ENCODE results near the gene IKZF4. TPM values are rescaled to one million over a fixed set of nuclear protein-coding genes. Genes with fewer than 3 reads are reported as not detected.

The IKZF4 gene
- total RNA-seq, 1 experiment from 2014 or later = 7.3 TPM

- Mint-ChIP-seq H3K27me3 (ENCODE audit: unreplicated experiment) (no peaks in the 10 kb centered on the region), H3K4me3 (ENCODE audit: low read depth, unreplicated experiment) (no peak overlapping the region), H3K9me3 (ENCODE audit: low read depth, unreplicated experiment) (no peaks in the 10 kb centered on the region), H3K27ac (ENCODE audit: unreplicated experiment) (no peak overlapping the region), H3K36me3 (ENCODE audit: insufficient read depth, unreplicated experiment) (peaks cover 75% of the 10 kb centered on the region), H3K4me1 (ENCODE audit: low read depth, unreplicated experiment) (peaks cover 18% of the 10 kb centered on the region)
- intact Hi-C loops (cut with micrococcal nuclease; ENCODE audit: unreplicated experiment) = no loop called here
- TF ChIP-seq CTCF (IDR thresholded peaks at IDR 0.05; ENCODE audit: unreplicated experiment) = no peak
- BruUV-seq (replicated peaks) = no TSS peak
- CTCF ChIA-PET = interaction anchor here (0.7 kb wide), 2 partner anchors 39 to 303 kb away, joined by 3 read pairs; no protein-coding TSS in a partner anchor
- DNase-seq = no peak
Measured at GRCh38 chr12:55991110-55991509, 29.7 kb upstream of the IKZF4 start.

GRCh38 chr12:55993230-55993853 lies 27.5 kb upstream of the IKZF4 start:
- Mint-ChIP-seq H3K9me3 (ENCODE audit: low read depth, unreplicated experiment) (no peaks in the 10 kb centered on the region), H3K4me3 (ENCODE audit: low read depth, unreplicated experiment) (no peak overlapping the region), H3K27me3 (ENCODE audit: unreplicated experiment) (no peaks in the 10 kb centered on the region)

DNA sequence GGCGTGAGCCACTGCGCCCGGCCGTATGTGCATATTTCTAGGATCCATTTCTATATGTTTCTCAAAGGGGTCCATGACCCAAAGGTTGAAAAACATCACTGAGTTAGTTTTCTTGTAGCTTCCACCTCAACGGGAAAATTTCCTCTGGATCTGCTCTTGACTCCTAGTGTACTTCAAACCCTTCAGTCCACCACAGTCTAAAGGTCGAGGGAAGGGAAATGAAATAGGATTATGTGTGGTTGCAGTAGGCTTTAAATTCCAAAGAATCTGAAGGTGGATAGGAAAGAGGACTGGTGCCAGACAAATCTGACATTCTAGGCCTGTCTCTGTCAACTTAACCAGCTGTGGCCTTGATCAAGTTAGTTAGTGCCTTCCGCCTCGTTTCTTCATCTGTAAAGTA lies 25.5 kb upstream of the IKZF4 start:
- Mint-ChIP-seq H3K27me3 (ENCODE audit: unreplicated experiment) (no peaks in the 10 kb centered on the region), H3K4me3 (ENCODE audit: low read depth, unreplicated experiment) (no peak overlapping the region), H3K9me3 (ENCODE audit: low read depth, unreplicated experiment) (no peaks in the 10 kb centered on the region), H3K27ac (ENCODE audit: unreplicated experiment) (no peak overlapping the region), H3K4me1 (ENCODE audit: low read depth, unreplicated experiment) (peaks cover 26% of the 10 kb centered on the region), H3K36me3 (ENCODE audit: insufficient read depth, unreplicated experiment) (peaks cover 55% of the 10 kb centered on the region)
- intact Hi-C loops (cut with micrococcal nuclease; ENCODE audit: unreplicated experiment) = no loop called here
- CTCF ChIA-PET = interaction anchor here (0.9 to 2.7 kb wide), 7 partner anchors 11 to 85 kb away, joined by 3 to 46 read pairs (median 12); partner anchors contain the start of gene RAB5B
- TF ChIP-seq CTCF (IDR thresholded peaks at IDR 0.05; ENCODE audit: unreplicated experiment) = no peak
- BruUV-seq (replicated peaks) = no TSS peak
- DNase-seq = no peak

More at GRCh38 chr12:55993230-55993853, 27.5 kb upstream of the IKZF4 start:
- Mint-ChIP-seq H3K4me1 (ENCODE audit: low read depth, unreplicated experiment) (peaks cover 26% of the 10 kb centered on the region), H3K27ac (ENCODE audit: unreplicated experiment) (no peak overlapping the region), H3K36me3 (ENCODE audit: insufficient read depth, unreplicated experiment) (peaks cover 75% of the 10 kb centered on the region)
- CTCF ChIA-PET = interaction anchor here (0.6 to 1.4 kb wide), 2 partner anchors 19 to 44 kb away, joined by 3 to 4 read pairs; no protein-coding TSS in a partner anchor
- intact Hi-C loops (cut with micrococcal nuclease; ENCODE audit: unreplicated experiment) = no loop called here
- no peak for TF ChIP-seq CTCF (IDR thresholded peaks at IDR 0.05; ENCODE audit: unreplicated experiment)
- DNase-seq = no peak
- BruUV-seq (replicated peaks) = no TSS peak

GRCh38 chr12:55996201-55996714 lies 24.6 kb upstream of the IKZF4 start:
- CTCF ChIA-PET = interaction anchor here (0.6 to 2.7 kb wide), 12 partner anchors 11 to 389 kb away, joined by 3 to 46 read pairs (median 6); partner anchors contain the start of gene RAB5B
- DNase-seq = peak; percentile 76
- TF ChIP-seq CTCF (IDR thresholded peaks at IDR 0.05; ENCODE audit: unreplicated experiment) = peak; percentile 63
- BruUV-seq (replicated peaks) = no TSS peak
- H3K4me3 Mint-ChIP-seq (ENCODE audit: low read depth, unreplicated experiment) = peak overlapping the region; percentile 90
- peaks cover 50% of the 10 kb centered on the region for H3K36me3 Mint-ChIP-seq (ENCODE audit: insufficient read depth, unreplicated experiment)
- intact Hi-C loops (cut with micrococcal nuclease; ENCODE audit: unreplicated experiment) = loop anchor here (1.0 to 2.0 kb wide), 4 partner anchors 33 to 123 kb away; partner anchors contain the start of genes DGKA, RPS26 and ZC3H10
- no peaks in the 10 kb centered on the region for H3K27me3 Mint-ChIP-seq (ENCODE audit: unreplicated experiment)
- no peaks in the 10 kb centered on the region for H3K9me3 Mint-ChIP-seq (ENCODE audit: low read depth, unreplicated experiment)
- peak overlapping the region; percentile 91 for H3K27ac Mint-ChIP-seq (ENCODE audit: unreplicated experiment)
- peaks cover 29% of the 10 kb centered on the region for H3K4me1 Mint-ChIP-seq (ENCODE audit: low read depth, unreplicated experiment)

Measured in Calu3 (cell line).